Left lung (tissue), 10 donors: ENCODE data around the gene GDA. TPM values are rescaled to one million over a fixed set of nuclear protein-coding genes. Genes with fewer than 3 reads are reported as not detected.

Source experiments
- ATAC-seq: fragments of 200-7000 bp; cut with Tn5 transposase; one replicate; pipeline ENCODE4 v1.9.1; 2020; ENCODE audit warnings: moderate library complexity
- DNase-seq, 4 donors: peaks; one replicate each; pipeline ENCODE4 v3.0.0-alpha.2; 2013 to 2020
- H3K27ac ChIP-seq, 2 donors: fragments of 200-600 bp; sonication (generic) in 1 of 2; one replicate each; pipeline versions ENCODE4 v1.5.0 to v1.8.0; 2020 to 2021
- H3K27me3 ChIP-seq, 2 donors: fragments of 200-600 bp; sonication (generic) in 1 of 2; one replicate each; pipeline versions ENCODE4 v1.5.0 to v1.8.0; 2020 to 2021
- H3K36me3 ChIP-seq, 2 donors: fragments of 200-600 bp; sonication (generic) in 1 of 2; one replicate each; pipeline versions ENCODE4 v1.5.0 to v1.8.0; 2020 to 2021
- H3K4me1 ChIP-seq, 2 donors: fragments of 200-600 bp; one replicate each; pipeline ENCODE4 v1.8.0; 2021
- H3K4me3 ChIP-seq, 2 donors: fragments of 200-600 bp; sonication (generic) in 1 of 2; one replicate each; pipeline versions ENCODE4 v1.5.0 to v1.8.0; 2020 to 2021; ENCODE audit warnings: mild to moderate bottlenecking in 1 of 2
- H3K9me3 ChIP-seq, 2 donors: fragments of 200-600 bp; sonication (generic) in 1 of 2; one replicate each; pipeline versions ENCODE4 v1.5.0 to v1.8.0; 2020 to 2021
- intact Hi-C, 2 donors: fragments of 100-400 bp; cut with DNase I; formaldehyde crosslinking; loops; one replicate each; pipeline versions ENCODE4 v1.11.2 to v1.14.2; 2022
- polyA plus RNA-seq, 6 donors: library from polyadenylated mRNA; unstranded; fragments of 120-200 nt; gene quantifications; one replicate each; pipeline ENCODE4 v1.2.1, GENCODE V29; 2013; ENCODE audit not compliant: insufficient read length in 6 of 6
- total RNA-seq, 2 donors: library from RNA; stranded (reverse); fragmentation: NEBNext Ultra II Directional; extraction: Animal tissue kit (Norgen Biotek cat#: 25700); gene quantifications; one replicate each; pipeline ENCODE4 v1.2.1, GENCODE V29; 2021
- TF ChIP-seq, protein P1 (sequence below), 2 donors: fragments of 200-600 bp; sonication (generic) in 1 of 2; IDR thresholded peaks; one replicate each; pipeline versions ENCODE4 v1.5.0 to v1.8.0; 2021; ENCODE audit warnings: antibody characterized with exemption in 2 of 2
- donor health status: DM: no; HTN: yes; CAD: no.
- donor health status: DM: no; HTN: no; CAD: no.

Gene GDA
- total and polyA plus RNA-seq, 8 donors, result 0.08 to 0.31 (median 0.17) TPM; not detected in 1

DNA sequence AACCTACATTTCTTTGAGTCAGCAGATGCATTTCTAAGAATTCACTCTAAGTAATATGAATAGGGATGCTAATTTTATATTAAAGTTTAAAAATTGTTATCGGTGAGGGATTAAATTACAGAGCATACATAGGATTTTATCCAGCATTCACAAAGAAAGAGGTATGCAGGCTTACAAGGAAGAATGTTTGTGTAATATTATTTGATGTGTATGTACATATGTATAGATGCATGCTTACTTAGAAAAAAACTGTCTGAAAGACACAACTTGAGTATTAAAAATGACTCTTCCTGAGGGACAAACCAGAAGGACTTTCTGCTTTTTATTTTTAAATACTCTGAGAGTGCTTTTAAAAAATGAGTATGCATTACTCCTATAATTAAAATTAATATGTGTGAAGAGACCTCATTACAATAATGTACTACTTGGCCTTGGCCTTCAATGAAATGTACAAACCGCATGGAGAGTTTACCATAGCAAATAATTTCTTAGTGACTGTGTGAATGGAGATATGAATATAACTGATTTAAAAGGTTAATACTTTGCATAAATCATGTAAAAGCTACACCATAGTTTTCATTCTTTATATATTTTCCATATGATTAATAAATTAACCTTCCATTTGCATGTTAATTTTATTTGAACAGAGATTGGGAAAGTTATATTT is 77.0 kb downstream of the GDA start:
- ATAC-seq (no peak), DNase-seq (no peak)
- intact Hi-C loops, result no loop called here
- no peak overlapping the region for H3K27ac ChIP-seq
- H3K4me3 ChIP-seq, result no peak overlapping the region
- H3K36me3 ChIP-seq, result no peaks in the 10 kb centered on the region
- H3K9me3 ChIP-seq, result no peaks in the 10 kb centered on the region
- H3K27me3 ChIP-seq, result no peaks in the 10 kb centered on the region
- TF ChIP-seq, protein P1, sequence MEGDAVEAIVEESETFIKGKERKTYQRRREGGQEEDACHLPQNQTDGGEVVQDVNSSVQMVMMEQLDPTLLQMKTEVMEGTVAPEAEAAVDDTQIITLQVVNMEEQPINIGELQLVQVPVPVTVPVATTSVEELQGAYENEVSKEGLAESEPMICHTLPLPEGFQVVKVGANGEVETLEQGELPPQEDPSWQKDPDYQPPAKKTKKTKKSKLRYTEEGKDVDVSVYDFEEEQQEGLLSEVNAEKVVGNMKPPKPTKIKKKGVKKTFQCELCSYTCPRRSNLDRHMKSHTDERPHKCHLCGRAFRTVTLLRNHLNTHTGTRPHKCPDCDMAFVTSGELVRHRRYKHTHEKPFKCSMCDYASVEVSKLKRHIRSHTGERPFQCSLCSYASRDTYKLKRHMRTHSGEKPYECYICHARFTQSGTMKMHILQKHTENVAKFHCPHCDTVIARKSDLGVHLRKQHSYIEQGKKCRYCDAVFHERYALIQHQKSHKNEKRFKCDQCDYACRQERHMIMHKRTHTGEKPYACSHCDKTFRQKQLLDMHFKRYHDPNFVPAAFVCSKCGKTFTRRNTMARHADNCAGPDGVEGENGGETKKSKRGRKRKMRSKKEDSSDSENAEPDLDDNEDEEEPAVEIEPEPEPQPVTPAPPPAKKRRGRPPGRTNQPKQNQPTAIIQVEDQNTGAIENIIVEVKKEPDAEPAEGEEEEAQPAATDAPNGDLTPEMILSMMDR (IDR thresholded peaks at IDR 0.05), result no peak
- H3K4me1 ChIP-seq, result no peaks in the 10 kb centered on the region

DNA sequence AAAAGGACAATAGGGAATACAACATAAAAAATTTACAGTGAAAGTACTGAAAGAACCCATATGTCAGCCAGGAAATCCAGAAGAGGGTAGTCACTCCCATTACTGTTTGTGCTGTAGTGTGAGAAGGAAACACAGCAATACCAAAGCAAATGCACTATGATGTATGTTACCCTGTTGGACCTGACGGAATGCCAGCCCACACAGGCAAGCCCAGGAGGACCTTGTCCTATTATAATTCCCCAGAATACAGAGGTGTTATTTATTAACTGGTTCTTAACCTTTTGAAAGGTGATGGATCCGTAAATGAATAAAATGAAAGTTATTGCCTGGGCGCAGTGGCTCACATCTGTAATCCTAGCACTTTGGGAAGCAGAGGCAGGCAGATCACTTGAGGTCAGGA is 79.0 kb downstream of the GDA start:
- Histone ChIP-seq H3K4me1 (no peaks in the 10 kb centered on the region), H3K27me3 (no peaks in the 10 kb centered on the region), H3K27ac (no peak overlapping the region), H3K4me3 (no peak overlapping the region), H3K36me3 (no peaks in the 10 kb centered on the region), H3K9me3 (no peaks in the 10 kb centered on the region)
- intact Hi-C loops, result no loop called here
- ATAC-seq, result no peak
- TF ChIP-seq, protein P1 (IDR thresholded peaks at IDR 0.05), result no peak
- DNase-seq, result no peak

DNA sequence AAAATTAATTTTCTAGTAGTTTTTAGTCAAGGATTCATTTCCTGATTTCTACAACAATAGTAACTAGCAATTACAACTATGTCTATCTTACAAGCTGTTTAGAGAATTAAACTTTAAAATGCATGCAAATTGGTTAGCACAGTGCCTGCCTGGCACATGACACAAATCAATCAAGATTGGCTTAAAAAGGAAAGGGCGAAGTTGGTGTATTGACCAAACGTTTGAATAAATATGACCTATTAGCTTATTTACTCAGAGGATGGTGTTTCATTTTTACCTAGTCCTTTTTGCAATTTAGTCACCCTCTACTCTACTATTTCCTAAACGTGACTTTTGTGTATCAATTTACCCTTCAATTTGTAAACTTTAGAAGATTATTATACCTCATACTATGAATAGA is 83.5 kb downstream of the GDA start:
- ATAC-seq (no peak), DNase-seq (no peak)
- Histone ChIP-seq H3K27me3 (no peaks in the 10 kb centered on the region), H3K4me3 (no peak overlapping the region), H3K9me3 (no peaks in the 10 kb centered on the region), H3K27ac (no peak overlapping the region), H3K4me1 (no peaks in the 10 kb centered on the region), H3K36me3 (no peaks in the 10 kb centered on the region)
- intact Hi-C loops, result no loop called here
- TF ChIP-seq, protein P1 (IDR thresholded peaks at IDR 0.05), result no peak

DNA sequence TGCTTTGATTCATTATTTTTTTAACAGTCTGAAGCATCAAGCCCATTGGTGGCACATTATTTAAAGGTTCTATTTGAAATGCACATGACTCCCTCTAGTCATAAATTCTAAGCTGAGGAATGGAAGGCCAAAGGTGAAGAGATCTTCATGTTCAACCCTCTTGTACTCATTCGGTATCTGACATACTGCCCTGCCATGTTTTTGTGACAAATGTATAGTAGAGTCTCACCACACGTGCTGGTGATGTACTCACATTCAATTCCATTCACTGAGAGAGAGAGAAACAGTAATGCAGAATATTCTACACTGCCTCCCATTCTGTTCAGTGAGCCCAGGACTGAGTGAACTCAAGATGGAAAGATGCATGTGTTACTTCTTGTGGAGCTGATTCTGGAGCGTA is 98.3 kb downstream of the GDA start:
- Histone ChIP-seq H3K9me3 (no peaks in the 10 kb centered on the region), H3K27ac (no peak overlapping the region), H3K36me3 (no peaks in the 10 kb centered on the region), H3K27me3 (no peaks in the 10 kb centered on the region), H3K4me3 (no peak overlapping the region), H3K4me1 (no peaks in the 10 kb centered on the region)
- TF ChIP-seq, protein P1 (IDR thresholded peaks at IDR 0.05), result no peak
- ATAC-seq (no peak), DNase-seq (no peak)
- intact Hi-C loops, result no loop called here

DNA sequence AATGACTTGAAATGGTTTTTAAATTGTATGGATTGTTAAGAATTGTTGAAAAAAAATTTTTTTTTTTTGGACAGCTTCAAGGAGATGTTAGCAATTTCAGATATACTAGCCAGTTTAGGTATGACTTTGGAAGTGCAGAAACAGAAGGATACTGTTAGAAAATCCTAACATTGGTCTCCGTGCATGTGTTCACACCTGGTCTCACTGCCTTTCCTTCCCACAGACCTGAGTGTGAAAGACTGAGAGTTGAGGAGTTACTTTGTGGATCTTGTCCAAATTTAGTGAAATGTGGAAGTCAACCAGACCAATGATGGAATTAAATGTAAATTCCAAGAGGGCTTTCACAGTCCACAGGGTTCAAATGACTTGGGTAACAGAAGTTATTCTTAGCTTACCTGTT is 102.3 kb downstream of the GDA start:
- Histone ChIP-seq H3K27me3 (no peaks in the 10 kb centered on the region), H3K4me3 (no peak overlapping the region), H3K9me3 (no peaks in the 10 kb centered on the region), H3K36me3 (no peaks in the 10 kb centered on the region), H3K27ac (no peak overlapping the region), H3K4me1 (no peaks in the 10 kb centered on the region)
- intact Hi-C loops, result no loop called here
- ATAC-seq (no peak), DNase-seq (no peak)
- TF ChIP-seq, protein P1 (IDR thresholded peaks at IDR 0.05), result no peak
